DND-41 (cell line): ENCODE results near the gene SMPD2.

Source experiments
- ATAC-seq: fragments of 200-7000 bp; cut with Tn5 transposase; 3 replicates; pipeline ENCODE4 v1.9.1; 2021; ENCODE audit warnings: low read depth; ENCODE audit not compliant: insufficient read depth
- DNase-seq: peaks from one replicate; pipeline ENCODE4 v3.0.0-alpha.2; 2020
- H2AFZ ChIP-seq: 2 replicates; pipeline ENCODE4 v1.6.0; 2012; ENCODE audit warnings: low read depth, low read length
- H3K27ac ChIP-seq: 2 replicates; pipeline ENCODE4 v1.5.1; 2012; ENCODE audit warnings: low read length, inconsistent platforms
- H3K27me3 ChIP-seq: fragments of 200-600 bp; sonication (generic); 2 replicates; pipeline ENCODE4 v1.6.0; 2012; ENCODE audit warnings: low read length, mild to moderate bottlenecking, inconsistent platforms; ENCODE audit not compliant: insufficient read depth, poor library complexity
- H3K36me3 ChIP-seq: 2 replicates; pipeline ENCODE4 v1.5.1; 2012; ENCODE audit warnings: low read length, inconsistent platforms; ENCODE audit not compliant: insufficient read depth
- H3K4me1 ChIP-seq: 2 replicates; pipeline ENCODE4 v1.5.1; 2012; ENCODE audit warnings: mild to moderate bottlenecking, low read length; ENCODE audit not compliant: insufficient read depth
- H3K4me2 ChIP-seq: 2 replicates; pipeline ENCODE4 v1.6.0; 2012; ENCODE audit warnings: mild to moderate bottlenecking, moderate library complexity, low read length, inconsistent platforms; ENCODE audit not compliant: insufficient read depth
- H3K4me3 ChIP-seq, 2 experiments: fragments of 200-600 bp in 1 of 2; shearing (Covaris generic) in 1 of 2; 2 replicates each; pipeline ENCODE4 v1.5.1; 2012 to 2016; ENCODE audit warnings: inconsistent platforms in 2 of 2, low read length in 2 of 2, mild to moderate bottlenecking in 2 of 2, low read depth in 1 of 2, moderate library complexity in 1 of 2
- H3K79me2 ChIP-seq: 2 replicates; pipeline ENCODE4 v1.6.0; 2012; ENCODE audit warnings: low read length, inconsistent platforms; ENCODE audit not compliant: insufficient read depth
- H3K9ac ChIP-seq: 2 replicates; pipeline ENCODE4 v1.6.0; 2012; ENCODE audit warnings: low read depth, mild to moderate bottlenecking, inconsistent platforms, low read length, moderate library complexity
- H3K9me3 ChIP-seq: 2 replicates; pipeline ENCODE4 v1.5.1; 2012; ENCODE audit warnings: low read length, moderate library complexity, mild to moderate bottlenecking, inconsistent platforms; ENCODE audit not compliant: insufficient read depth, severe bottlenecking
- H4K20me1 ChIP-seq: 2 replicates; pipeline ENCODE4 v1.6.0; 2012; ENCODE audit warnings: low read length; ENCODE audit not compliant: insufficient read depth
- CTCF ChIP-seq: IDR thresholded peaks from 2 replicates; pipeline ENCODE4 v1.5.1; 2012; ENCODE audit warnings: borderline replicate concordance, low read length, moderate library complexity, mild to moderate bottlenecking; ENCODE audit not compliant: poor library complexity, severe bottlenecking; ENCODE audit errors: extremely low read depth
- EZH2 ChIP-seq: IDR thresholded peaks from 3 replicates; pipeline ENCODE4 v1.6.1; 2012; ENCODE audit warnings: borderline replicate concordance, low read depth, mild to moderate bottlenecking, moderate library complexity, low read length, inconsistent platforms; ENCODE audit not compliant: severe bottlenecking

Gene SMPD2

DNA sequence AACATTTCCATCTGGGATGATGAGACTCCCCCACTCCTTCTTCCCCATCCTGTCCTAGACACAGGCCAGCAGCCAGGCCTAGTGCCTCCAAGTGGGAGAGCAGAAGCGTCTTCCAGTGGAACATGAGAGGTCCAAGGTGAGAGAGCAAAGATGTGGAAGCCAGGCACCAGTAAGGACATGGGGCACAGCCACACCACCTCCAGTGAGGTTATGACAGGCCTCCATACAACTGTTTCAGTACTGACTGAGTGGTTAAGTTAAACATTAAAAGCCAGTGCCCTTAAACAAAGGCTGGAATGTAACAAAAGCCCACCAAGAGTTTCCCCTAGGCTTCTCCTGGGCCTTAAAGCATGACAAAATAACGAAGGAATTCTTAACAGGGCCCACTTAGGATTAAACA, 37.2 kb downstream of the SMPD2 start:
- H3K9me3 ChIP-seq: no peaks in the 10 kb centered on the region
- peaks cover 87% of the 10 kb centered on the region for H3K79me2 ChIP-seq
- H3K4me3 ChIP-seq: peak overlapping the region in 1 of 2 experiments; percentile 48; a peak in 2 of 4 replicates
- no peak for DNase-seq
- no peaks in the 10 kb centered on the region for H3K27me3 ChIP-seq
- H3K4me2 ChIP-seq: peak overlapping the region; percentile 62
- no peak for ATAC-seq
- peak overlapping the region; percentile 21 for H3K27ac ChIP-seq
- H2AFZ ChIP-seq: no peak overlapping the region
- TF ChIP-seq CTCF: no peak
- TF ChIP-seq EZH2: no peak
- H3K4me1 ChIP-seq: peaks cover 61% of the 10 kb centered on the region
- H4K20me1 ChIP-seq: peaks cover 39% of the 10 kb centered on the region
- peak overlapping the region; percentile 6; the same call in 1 of the 2 replicates for H3K9ac ChIP-seq
- peaks cover 82% of the 10 kb centered on the region for H3K36me3 ChIP-seq

- Histone ChIP-seq H3K27ac (peak overlapping the region; percentile 21; the same call in 1 of the 2 replicates), H4K20me1 (peaks cover 38% of the 10 kb centered on the region; the same call in 1 of the 2 replicates), H3K9ac (0 out of 2 replicates have a peak overlapping the region, but pooled peaks have one; percentile 34), H3K4me3 (peak overlapping the region in 1 of 2 experiments; percentile 48; a peak in 2 of 4 replicates), H2AFZ (no peak overlapping the region), H3K27me3 (no peaks in the 10 kb centered on the region), H3K79me2 (peaks cover 84% of the 10 kb centered on the region), H3K4me2 (peak overlapping the region; percentile 62), H3K4me1 (peaks cover 61% of the 10 kb centered on the region), H3K9me3 (no peaks in the 10 kb centered on the region), H3K36me3 (peaks cover 76% of the 10 kb centered on the region)
- ATAC-seq (no peak), DNase-seq (no peak)
- TF ChIP-seq EZH2 (no peak), CTCF (no peak)
These were observed 37.8 kb downstream of the SMPD2 start for GRCh38 chr6:109478222-109478805.

- H2AFZ ChIP-seq: no peak overlapping the region
- peaks cover 38% of the 10 kb centered on the region; the same call in 1 of the 2 replicates for H4K20me1 ChIP-seq
- peaks cover 69% of the 10 kb centered on the region for H3K36me3 ChIP-seq
- peak overlapping the region; percentile 34 for H3K9ac ChIP-seq
- peaks cover 66% of the 10 kb centered on the region for H3K4me1 ChIP-seq
- no peaks in the 10 kb centered on the region for H3K27me3 ChIP-seq
- TF ChIP-seq CTCF (no peak), EZH2 (no peak)
- DNase-seq (no peak), ATAC-seq (no peak)
- H3K9me3 ChIP-seq: no peaks in the 10 kb centered on the region
- H3K79me2 ChIP-seq: peaks cover 80% of the 10 kb centered on the region
- H3K4me3 ChIP-seq: peak overlapping the region in 1 of 2 experiments; percentile 48; a peak in 3 of 4 replicates
- H3K4me2 ChIP-seq: peak overlapping the region; percentile 62
- H3K27ac ChIP-seq: peak overlapping the region; percentile 9; the same call in 1 of the 2 replicates
These were observed 38.5 kb downstream of the SMPD2 start for GRCh38 chr6:109478841-109479624.
